Choroid plexus epithelial cell (primary cell): Measurements from ENCODE around the gene HERC2.

Source experiments
- DNase-seq: peaks from one replicate; pipeline ENCODE4 v3.0.0-alpha.2; 2010; ENCODE audit warnings: low read depth
- H3K4me3 ChIP-seq: 2 replicates; pipeline ENCODE4 v1.5.1; 2011; ENCODE audit warnings: low read depth, mild to moderate bottlenecking, control low read depth, low read length, moderate library complexity
- TF ChIP-seq, protein P1 (sequence below): conservative IDR thresholded peaks from 2 replicates; pipeline ENCODE4 v1.5.1; 2011; ENCODE audit warnings: low read depth, mild to moderate bottlenecking, control low read depth, inconsistent platforms, low read length, moderate library complexity

Gene HERC2

DNA sequence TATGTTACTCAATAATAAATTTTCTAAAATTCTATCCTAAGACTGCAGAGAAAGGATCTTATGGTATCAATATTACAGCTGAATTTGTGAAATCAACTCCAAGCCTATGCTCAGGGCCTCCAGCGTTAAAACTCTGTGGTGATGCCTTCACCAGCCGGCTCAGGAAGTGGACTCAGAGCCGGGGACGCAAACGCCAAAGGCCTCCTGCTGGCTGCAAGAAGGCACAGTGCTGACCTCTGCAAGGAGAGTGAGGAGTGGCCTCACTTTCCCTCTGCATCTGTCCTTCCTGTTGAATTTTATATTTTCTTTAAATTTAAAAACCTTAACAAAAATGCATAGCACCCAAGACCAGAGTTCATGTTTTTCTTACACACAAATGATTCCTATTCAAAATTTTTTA lies 48.5 kb downstream of the HERC2 start:
- TF ChIP-seq, protein P1, sequence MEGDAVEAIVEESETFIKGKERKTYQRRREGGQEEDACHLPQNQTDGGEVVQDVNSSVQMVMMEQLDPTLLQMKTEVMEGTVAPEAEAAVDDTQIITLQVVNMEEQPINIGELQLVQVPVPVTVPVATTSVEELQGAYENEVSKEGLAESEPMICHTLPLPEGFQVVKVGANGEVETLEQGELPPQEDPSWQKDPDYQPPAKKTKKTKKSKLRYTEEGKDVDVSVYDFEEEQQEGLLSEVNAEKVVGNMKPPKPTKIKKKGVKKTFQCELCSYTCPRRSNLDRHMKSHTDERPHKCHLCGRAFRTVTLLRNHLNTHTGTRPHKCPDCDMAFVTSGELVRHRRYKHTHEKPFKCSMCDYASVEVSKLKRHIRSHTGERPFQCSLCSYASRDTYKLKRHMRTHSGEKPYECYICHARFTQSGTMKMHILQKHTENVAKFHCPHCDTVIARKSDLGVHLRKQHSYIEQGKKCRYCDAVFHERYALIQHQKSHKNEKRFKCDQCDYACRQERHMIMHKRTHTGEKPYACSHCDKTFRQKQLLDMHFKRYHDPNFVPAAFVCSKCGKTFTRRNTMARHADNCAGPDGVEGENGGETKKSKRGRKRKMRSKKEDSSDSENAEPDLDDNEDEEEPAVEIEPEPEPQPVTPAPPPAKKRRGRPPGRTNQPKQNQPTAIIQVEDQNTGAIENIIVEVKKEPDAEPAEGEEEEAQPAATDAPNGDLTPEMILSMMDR = peak; percentile 69
- DNase-seq = peak; percentile 78
- no peak overlapping the region for H3K4me3 ChIP-seq

DNA sequence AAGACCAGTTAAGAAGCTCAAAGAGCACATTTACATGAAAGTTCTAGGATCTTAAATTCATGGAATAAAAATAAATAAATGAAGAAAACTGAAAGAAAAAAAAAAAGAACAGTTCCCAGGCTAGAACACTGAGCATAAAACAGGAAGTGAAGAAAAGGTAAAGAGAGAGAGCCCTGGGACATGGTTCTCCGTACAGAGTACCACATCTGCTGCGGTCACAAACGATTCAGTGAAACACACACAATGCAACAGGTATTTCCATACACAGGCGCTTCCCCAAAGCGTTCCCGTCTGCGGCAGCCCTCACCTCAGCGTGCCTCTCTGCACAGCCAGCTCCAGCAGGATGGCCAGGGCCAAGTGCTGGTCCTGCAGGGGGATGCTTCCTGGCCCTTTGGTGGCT lies 49.4 kb downstream of the HERC2 start:
- TF ChIP-seq, protein P1 = no peak
- no peak overlapping the region for H3K4me3 ChIP-seq
- no peak for DNase-seq

DNA sequence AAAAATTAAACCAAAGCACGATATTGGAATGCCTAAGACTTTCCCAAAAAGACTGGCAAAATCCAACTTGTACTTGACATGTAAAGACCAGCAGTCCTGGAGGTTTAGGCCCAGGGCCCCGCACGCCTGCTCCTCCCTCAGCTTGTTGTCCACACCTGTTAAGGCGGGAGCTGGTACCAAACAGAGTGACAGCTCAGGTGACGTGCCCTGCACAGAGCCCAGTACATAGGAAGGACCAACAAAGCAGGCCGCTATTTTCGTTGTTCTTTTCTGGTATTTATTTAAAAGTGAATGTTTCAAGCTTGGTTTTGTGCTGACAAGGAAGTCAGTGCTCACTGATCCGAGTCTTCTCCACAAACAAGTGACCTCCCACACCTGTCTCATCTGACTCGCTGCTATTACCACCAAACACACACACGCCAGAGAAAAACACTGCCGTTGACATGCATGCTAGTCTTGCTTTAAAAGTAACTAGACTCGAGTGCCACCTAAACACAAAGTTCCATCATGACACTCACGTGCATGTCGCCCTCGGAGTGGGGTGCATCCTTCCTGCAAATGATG lies 50.2 kb downstream of the HERC2 start:
- TF ChIP-seq, protein P1 = no peak
- no peak for DNase-seq
- no peak overlapping the region for H3K4me3 ChIP-seq

DNA sequence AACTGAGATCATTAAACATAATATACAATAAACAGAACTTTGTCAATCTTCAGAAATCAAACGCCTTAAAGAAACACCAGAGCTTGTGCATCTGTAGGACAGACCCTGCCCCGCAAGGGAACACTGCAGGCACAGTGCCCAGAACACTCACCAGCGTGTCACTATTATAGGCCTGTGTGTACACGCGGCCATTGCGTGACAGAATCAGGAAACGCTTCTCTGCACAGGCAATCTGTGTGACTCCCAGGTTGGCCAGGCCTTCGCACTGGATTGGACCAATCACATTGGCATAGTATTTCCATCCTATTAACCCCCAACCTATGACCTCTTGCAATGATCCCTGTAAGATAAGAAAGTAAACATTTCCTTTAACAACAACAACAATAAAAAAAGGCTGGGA lies 52.9 kb downstream of the HERC2 start:
- TF ChIP-seq, protein P1 = no peak
- no peak for DNase-seq
- H3K4me3 ChIP-seq = no peak overlapping the region

DNA sequence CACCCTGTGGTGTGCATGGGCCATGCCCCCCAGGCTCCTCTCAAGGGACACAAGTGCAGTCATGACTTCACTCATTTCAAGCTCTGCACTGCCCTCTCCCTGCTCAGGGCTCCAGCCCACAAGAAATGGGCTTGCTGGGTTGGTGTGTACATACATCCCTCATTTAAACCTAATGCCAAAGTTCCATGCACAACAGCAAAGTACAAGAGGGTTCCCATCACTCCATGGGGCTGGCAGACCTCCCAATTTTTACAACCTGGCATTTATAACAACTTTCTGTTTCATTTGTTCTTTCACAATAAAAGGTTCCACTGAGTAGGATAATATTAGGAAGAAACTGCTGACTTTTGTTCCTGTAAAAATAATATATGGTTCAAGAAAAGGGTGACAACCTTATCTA lies 54.3 kb downstream of the HERC2 start:
- no peak for DNase-seq
- TF ChIP-seq, protein P1 = no peak
- H3K4me3 ChIP-seq = no peak overlapping the region

DNA sequence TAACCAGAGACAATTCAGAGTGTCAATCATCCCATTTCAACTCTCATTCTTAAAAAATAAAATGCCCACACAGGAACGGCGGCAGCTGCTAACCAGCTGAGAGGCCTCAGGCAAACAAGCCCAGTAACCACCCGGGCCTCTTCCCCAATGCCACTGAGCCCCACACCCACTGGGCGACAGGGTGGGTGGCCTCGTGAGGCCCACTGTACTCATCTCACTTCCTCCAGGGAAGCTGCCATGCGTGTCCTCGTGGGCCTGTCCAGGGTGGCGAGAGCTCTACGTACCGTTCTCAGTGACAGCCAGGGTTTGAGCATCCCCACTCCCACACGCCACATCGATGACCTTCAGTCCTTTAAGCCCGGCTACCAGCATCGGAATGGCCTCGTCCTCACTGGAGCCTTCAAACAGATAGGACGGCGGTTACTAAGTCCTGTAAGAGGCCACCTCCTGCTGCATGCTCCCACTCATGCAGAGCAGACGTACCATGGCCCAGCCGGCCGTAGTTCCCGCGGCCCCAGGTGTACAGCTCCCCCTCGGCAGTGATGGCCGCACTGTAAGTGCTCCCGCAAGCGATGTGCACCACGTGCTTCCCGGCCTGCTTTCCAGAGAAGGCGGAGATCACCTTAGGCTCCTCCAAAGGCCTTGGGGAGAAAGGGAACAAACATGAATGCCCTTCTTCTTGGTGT lies 56.5 kb downstream of the HERC2 start:
- H3K4me3 ChIP-seq = no peak overlapping the region
- TF ChIP-seq, protein P1 = no peak
- no peak for DNase-seq

DNA sequence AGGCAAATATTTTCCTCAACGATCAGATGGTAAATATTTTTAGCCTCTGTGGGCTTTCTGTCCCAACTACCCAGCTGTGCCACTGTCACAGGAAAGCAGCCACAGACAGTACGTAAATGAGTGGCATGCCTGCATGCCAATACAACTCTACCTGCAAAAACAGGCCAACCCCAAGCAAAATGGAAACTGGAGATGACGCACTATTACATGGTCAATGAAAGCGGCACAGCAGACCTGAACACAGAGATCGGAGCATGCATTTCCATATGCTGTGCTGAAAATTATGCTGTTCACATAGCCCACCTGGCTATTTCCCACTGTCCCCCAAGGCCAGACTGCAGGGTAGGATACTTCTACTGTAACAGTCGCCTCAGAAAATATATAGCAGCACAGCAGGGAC lies 57.8 kb downstream of the HERC2 start:
- H3K4me3 ChIP-seq = no peak overlapping the region
- no peak for DNase-seq
- TF ChIP-seq, protein P1 = no peak
